NCI-H446 treated with DMSO at 0.1 percent for 48 hours (cell line): Measurements from ENCODE around the gene EFNA5.
A peak's percentile ranks its signal among the peaks of the same experiment; 100 is the strongest.
"Not testable (repeated sequence)": the region's sequence is repeated elsewhere in the genome, so short reads cannot be mapped to it uniquely, and the experiment has no call there.

Source experiments
- DNase-seq: peaks from one replicate; lab custom pipeline; 2025; lab: John Stamatoyannopoulos, UW

Gene EFNA5

GRCh38 chr5:107367480-107367879, 303.3 kb downstream of the EFNA5 start:
- no peak for DNase-seq

DNA sequence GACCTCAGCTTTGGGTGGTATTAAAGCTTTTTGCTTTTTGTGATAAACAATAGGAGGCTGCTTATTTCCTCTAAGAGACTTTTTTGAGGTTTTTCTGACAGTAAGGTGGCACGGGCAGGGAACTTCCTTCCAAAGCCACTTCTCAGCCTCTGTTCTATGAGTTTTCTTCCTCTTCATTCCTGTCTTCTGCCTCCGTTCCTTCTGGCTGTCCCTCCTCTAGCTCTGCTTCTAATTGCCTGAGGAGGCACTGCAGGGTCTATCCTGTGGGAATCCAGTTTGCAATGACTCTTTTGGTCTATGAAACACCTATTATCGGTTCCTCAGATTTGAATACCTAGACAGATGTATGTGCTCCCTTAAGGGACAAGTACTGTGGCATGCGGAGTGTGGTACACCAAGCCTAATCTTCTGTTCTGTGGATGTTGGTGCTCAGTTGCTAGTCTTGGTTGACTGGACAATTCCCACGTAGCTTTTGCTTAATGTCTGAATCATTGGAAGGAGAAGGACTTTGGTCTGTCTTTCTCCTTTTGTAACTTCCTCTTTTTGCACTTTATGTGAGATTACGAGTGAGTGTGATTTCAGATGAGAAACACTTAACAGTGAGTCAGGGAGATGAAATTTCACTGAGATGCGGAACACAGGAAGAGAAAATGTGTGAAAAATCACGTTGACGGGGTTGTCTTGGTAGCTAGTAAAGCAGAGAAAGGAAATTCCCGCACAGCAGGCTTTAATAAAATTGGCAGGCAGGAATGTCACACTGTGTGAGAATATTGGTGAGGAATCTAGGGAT, 305.2 kb downstream of the EFNA5 start:
- DNase-seq = no peak

- no peak for DNase-seq
Observed at GRCh38 chr5:107364443-107365319, 306.1 kb downstream of the EFNA5 start.

- no peak for DNase-seq
Observed at GRCh38 chr5:107363768-107364167, 307.0 kb downstream of the EFNA5 start.

DNA sequence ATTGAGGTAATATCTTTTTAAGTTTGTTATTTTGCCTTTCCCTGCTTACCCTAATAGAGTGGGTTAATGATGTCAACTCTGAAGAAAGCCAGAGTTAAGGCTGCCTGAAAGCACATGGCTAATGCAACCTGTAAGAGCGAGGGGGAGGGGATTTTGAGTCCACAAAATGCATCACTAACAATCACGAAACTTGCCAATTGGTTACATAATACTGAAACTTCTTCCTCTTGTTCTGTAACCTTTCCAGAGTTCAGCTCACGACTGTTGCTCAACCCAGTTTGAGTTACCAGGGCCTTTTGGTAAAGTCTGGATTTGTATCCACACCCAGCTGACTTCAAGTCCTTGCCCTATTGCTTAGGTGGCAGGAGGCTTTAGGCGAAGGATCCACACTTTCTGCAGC, 308.8 kb downstream of the EFNA5 start:
- DNase-seq = no peak

- no peak for DNase-seq
Observed at GRCh38 chr5:107359916-107360234, 310.9 kb downstream of the EFNA5 start.

GRCh38 chr5:107359033-107359915, 311.5 kb downstream of the EFNA5 start:
- DNase-seq = peak; percentile 59

DNA sequence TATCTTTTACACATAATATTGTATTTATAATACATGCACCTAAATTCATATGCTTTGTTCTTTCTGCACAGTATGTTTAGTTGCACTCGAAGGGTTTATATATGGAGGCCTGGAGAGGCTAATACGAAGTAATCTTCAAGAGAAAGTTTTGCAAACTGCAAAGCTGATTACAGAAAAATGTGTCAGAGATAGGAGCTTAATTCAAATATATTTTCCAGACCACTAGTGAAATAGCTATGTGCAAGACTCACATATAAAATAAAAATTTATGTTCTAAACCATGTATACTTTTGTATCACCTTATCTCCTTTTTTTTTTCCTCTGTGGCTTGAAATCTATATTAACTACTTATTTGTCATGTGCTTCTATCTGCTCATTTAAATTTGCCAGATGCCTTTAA, 313.8 kb downstream of the EFNA5 start:
- DNase-seq = no peak

GRCh38 chr5:107352576-107352975, 318.2 kb downstream of the EFNA5 start:
- DNase-seq = no peak

DNA sequence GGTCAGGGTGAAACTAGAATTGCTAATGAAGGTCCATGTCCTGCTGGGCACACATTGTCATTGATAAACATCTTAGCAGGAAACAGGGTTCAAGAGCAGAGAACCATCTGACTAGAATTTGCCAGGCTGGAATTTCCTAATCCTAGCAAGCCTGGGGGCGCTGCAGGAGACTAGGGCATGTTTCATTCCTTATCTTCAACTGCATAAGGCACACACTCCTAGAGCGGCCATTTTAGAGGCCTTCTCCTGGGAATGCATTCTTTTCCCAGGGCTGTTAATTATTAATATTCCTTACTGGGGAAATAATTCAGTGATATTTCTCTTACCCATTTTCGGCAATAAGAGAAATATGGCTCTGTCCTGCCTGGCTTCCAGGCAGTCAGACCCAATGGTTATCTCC, 324.2 kb downstream of the EFNA5 start:
- DNase-seq = not testable (repeated sequence)

- no peak for DNase-seq
Observed at GRCh38 chr5:107342371-107342770, 328.4 kb downstream of the EFNA5 start.

DNA sequence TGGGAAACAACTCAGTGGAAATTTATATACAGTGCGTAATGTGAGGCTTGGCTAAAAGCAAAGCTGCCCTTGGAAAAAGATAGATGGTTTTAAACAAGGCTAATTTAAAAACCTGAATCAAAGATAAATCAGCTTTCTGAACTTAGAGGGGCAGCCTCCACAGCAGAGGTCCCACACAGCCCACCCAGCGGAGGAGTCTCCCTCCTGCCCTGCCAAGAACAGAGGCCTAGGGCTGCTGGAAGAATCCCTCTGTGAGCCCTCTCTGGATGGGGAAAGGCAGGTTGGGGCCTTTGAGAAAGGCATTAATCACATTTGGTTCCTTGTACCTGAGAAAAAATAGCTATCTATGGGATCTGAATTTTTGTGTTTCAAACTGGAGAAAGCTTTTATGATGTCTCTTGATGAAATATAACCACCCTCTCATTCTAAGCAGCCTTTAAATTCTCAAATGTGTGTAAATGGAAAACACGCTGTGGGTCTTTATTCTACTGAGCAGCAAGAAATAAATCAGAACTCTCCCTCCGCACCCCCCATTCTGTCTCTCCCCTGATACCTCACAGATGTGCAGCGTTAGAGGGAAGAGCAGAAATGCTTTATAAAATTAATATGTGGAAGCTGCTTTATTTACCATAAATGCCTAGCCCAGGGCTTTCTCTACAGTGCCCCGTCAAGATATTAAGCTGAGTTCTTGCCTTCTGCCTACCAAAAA, 329.2 kb downstream of the EFNA5 start:
- DNase-seq = no peak

DNA sequence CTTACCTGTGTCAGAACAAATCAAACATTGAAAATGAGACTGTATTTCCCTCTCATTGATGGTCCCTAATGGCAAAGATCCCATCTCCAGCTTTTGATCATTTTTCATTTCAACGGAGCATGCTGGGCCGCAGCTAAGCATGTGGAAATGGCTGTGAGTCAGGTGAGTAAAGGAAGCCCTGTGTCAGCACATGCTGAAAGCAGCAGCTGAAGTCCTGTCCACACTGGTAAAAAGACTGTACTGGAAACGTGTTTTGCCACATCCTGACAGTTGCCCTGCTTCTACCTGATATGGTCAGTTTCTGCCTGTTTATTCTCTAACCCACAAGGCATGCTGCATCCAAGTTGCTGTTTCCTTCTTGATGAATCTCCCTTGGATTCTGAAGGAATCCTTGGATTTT, 330.1 kb downstream of the EFNA5 start:
- DNase-seq = no peak

DNA sequence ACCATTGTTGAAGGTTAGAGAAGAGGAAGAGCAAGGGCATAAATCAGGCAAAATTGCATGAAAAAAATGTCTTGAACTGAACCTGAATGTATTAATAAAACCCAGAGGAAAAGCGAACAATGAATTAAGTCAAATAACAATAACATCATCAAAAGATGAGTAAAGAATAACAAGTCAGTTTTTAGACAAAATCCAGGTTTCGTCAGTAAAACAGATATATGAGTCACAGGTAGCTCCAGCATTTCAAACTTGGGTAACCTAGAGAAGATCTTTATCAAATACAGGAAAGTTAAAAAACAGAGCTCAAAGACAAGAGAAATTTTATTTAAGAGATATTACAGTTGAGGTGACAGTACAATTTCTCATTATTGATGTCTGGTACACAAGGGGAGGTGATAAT, 332.4 kb downstream of the EFNA5 start:
- no peak for DNase-seq

- no peak for DNase-seq
Observed at GRCh38 chr5:107337281-107337680, 333.5 kb downstream of the EFNA5 start.

DNA sequence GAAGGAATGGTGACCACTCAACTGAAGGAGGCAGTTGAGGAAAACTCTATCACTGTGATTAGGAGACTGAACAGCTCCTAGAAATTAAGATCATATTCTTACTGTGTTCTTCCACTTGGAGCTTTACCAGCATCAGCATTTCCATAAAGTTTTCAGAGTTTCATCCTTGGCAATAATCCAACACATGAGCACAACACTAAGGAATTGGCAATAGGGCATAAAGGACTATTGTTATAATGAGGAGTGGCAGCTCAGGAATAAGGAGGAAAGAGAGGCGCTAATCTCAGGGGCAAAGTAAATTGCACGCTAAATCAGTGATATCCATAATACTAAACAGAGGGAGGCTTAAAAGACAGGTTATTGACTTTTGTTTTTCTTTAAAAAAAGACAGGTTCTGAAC, 338.9 kb downstream of the EFNA5 start:
- DNase-seq = no peak

DNA sequence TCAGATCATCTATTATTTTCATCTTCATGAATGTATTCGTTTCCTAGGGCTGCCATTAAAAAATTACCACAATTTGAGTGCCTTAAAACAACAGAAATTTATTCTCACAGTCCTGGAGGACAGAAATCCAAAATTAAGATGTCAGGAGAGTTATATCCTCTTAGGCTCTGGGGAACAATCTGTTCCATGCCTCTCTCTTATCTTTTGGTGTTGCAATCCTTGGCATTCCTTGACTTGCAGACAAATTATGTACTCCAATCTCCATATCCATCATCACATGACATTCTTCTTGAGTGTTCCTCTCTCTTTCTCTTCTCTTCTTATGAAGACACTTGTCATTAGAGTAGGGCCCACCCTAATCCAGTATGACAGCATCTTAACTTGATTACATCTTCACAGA, 339.4 kb downstream of the EFNA5 start:
- no peak for DNase-seq

DNA sequence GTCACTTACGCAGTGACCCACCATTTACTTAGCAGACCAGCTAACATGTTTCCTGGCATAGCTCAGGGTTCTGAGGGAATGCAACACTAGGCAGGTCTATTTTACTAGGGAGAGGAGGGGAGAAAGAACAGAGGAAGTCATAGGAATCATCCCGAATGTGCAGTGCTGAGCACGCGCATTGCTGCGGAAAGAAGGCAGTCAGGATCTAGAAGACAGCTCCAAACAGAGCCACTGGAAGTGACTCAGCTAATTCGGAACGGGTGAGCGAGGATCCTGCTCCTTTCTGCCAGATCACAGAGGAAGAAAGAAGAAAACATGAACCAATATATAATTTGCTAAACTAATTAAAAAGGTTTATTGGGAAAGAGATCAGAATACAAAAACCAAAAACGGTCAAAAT, 339.8 kb downstream of the EFNA5 start:
- DNase-seq = no peak

GRCh38 chr5:107329850-107330249, 340.9 kb downstream of the EFNA5 start:
- no peak for DNase-seq
